ENCODE data around the gene TLE3.

Gene TLE3

DNA sequence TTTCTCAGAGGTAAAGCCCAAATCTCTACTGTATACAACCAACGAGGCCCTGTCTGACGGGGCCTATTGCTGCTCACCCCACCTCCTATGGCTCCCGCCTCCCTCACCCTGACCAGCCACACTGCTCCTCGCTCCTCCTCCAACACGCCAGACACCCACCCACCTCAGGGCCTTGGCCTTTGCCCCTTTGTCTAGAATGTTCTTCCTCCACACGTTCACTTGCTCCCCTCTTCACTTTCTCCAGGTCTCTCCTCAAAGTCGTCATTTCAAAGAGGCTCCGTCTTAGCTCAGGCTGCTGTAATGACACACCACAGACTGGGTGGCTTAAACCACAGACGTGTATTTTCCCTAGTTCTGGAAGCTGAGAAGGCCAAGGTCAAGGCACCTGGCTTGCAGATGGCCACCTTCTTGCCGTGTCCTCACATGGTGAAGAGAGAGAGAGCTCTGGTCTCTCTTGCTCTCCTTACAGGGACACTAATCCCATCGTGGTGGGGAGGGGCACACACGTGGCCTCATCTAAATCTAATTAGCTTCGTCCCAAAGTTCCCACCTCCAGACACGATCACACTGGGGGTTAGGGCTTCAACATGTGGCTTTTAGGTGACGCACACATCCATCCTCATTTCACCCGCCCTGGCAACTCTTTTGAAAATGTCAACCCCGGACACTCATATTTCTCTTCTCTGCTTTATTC lies 98.2 kb downstream of the TLE3 start:
- no peak for DNase-seq

DNA sequence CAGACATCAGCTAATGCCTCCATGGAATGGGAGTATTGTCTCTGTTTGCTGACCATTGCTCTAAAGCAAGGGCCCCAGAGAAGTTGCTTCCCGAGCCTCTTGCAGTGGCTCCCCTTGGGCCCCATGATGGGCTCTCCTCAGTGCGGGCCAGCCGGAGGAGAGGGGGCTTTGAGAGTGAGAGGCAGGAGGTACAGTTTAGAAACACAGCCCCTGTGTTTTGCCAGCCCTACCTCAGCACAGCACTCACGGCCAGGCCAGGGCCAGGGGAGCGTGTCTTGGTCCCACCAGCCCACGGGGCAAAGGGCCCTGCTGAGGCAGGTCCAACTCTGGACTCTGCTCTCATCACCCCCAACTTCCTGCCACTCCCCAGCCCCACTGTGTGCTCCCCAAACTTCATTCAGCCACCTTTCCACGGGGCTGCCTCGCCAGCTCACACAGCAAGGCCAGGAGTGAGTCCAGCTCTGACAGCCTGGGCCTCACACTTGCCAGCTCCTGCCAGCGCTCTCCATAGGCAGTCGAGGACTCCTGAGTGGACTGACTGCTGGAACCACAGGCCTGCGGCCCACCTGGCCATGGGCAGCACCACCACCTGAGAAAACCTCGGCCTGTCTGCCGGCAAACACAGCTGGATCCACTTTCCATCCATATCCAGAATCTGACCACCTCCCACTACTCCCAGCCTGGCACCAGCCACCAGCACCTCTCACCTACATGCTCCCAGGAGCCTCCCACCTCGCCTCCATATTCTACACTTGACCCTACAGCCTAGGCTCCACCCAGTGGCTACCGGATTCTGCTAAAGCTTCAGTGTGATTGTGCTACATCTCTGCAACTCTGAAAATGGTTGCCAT lies 99.0 kb downstream of the TLE3 start:
- DNase-seq = no peak

DNA sequence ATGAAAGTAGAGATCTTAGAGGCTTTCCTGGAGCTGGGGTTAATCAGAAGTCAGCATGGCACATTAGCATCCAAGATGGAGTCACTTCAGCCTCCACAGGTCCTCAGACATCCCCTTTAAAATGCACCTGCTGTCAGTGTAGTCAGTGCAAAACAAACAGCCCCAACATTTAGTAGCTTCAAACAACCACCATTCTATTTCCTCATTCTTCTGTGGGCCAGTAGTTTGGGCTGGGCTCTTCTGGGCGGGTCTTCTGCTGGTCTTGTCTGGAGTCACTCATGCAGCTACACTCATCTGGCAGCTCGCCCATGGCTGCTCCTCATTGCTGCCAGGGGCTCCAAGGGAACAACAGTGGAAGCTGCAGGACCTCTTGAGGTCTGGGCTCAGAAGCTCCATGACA lies 99.9 kb downstream of the TLE3 start:
- no peak for DNase-seq
